WTC11 (cell line): Measurements from ENCODE around the gene CYP24A1. TPM values are rescaled to one million over a fixed set of nuclear protein-coding genes. Genes with fewer than 3 reads are reported as not detected.

Experiments
- ATAC-seq: fragments of 200-7000 bp; cut with Tn5 transposase; 2 replicates; pipeline ENCODE4 v1.10.0; 2021; ENCODE audit warnings: mild to moderate bottlenecking, moderate library complexity
- CTCF ChIA-PET: fragments of 300-600 bp; sonication (Branson Sonifier 250); formaldehyde crosslinking; loops from one replicate; lab custom pipeline; 2021; ENCODE audit warnings: antibody characterized with exemption; lab: Charles Lee
- POLR2A ChIA-PET: fragments of 350-600 bp; sonication (Branson Sonifier 250); formaldehyde crosslinking; loops from one replicate; lab custom pipeline; 2021; ENCODE audit warnings: antibody characterized with exemption; lab: Charles Lee
- DNase-seq: peaks from one replicate; pipeline ENCODE4 v3.0.0; 2021; ENCODE audit warnings: low spot score
- H3K27ac Mint-ChIP-seq: 2 replicates; pipeline ENCODE4 v1.8.0; 2021; ENCODE audit warnings: mixed read lengths
- H3K27me3 Mint-ChIP-seq: 2 replicates; pipeline ENCODE4 v1.8.0; 2021; ENCODE audit warnings: low read depth, mild to moderate bottlenecking, moderate library complexity, mixed read lengths
- H3K36me3 Mint-ChIP-seq: 2 replicates; pipeline ENCODE4 v1.8.0; 2021; ENCODE audit warnings: mixed read lengths
- H3K4me1 Mint-ChIP-seq: 2 replicates; pipeline ENCODE4 v1.8.0; 2022; ENCODE audit warnings: mixed read lengths
- H3K4me3 Mint-ChIP-seq: 2 replicates; pipeline ENCODE4 v1.8.0; 2021; ENCODE audit warnings: mild to moderate bottlenecking, moderate library complexity, mixed read lengths
- H3K9me3 Mint-ChIP-seq: 2 replicates; pipeline ENCODE4 v1.8.0; 2021; ENCODE audit warnings: mixed read lengths
- CBFB ChIP-seq: sonication (generic); formaldehyde crosslinking; IDR thresholded peaks from 2 replicates; pipeline ENCODE4 v1.8.1; 2022; ENCODE audit warnings: mild to moderate bottlenecking, low read depth, missing genetic modification reagents
- E2F4 ChIP-seq: sonication (generic); formaldehyde crosslinking; IDR thresholded peaks from 2 replicates; pipeline ENCODE4 v1.8.1; 2022; ENCODE audit warnings: low read depth, mild to moderate bottlenecking, moderate library complexity, missing genetic modification reagents, borderline replicate concordance
- GABPB1 ChIP-seq: sonication (generic); formaldehyde crosslinking; IDR thresholded peaks from 2 replicates; pipeline ENCODE4 v1.8.1; 2023; ENCODE audit warnings: mild to moderate bottlenecking, missing genetic modification reagents
- GTF2I ChIP-seq: fragments of 250-450 bp; sonication (Bioruptor Pico); conservative IDR thresholded peaks from 2 replicates; pipeline ENCODE4 v1.4.0; 2021; ENCODE audit warnings: mild to moderate bottlenecking
- HMGA2 ChIP-seq: fragments of 250-450 bp; sonication (Bioruptor Pico); IDR thresholded peaks from 2 replicates; pipeline ENCODE4 v1.4.0; 2021; ENCODE audit warnings: mild to moderate bottlenecking, moderate library complexity
- JAZF1 ChIP-seq: fragments of 250-450 bp; sonication (Bioruptor Pico); IDR thresholded peaks from 2 replicates; pipeline ENCODE4 v1.9.0; 2021; ENCODE audit warnings: moderate library complexity, mild to moderate bottlenecking, inconsistent platforms
- MXD4 ChIP-seq: fragments of 250-450 bp; sonication (Bioruptor Pico); IDR thresholded peaks from 2 replicates; pipeline ENCODE4 v1.8.0; 2021; ENCODE audit warnings: mild to moderate bottlenecking, moderate library complexity, borderline replicate concordance
- MYBL2 ChIP-seq: sonication (generic); formaldehyde crosslinking; IDR thresholded peaks from 2 replicates; pipeline ENCODE4 v1.8.1; 2023; ENCODE audit warnings: mild to moderate bottlenecking, moderate library complexity, missing genetic modification reagents
- PREB ChIP-seq: sonication (generic); formaldehyde crosslinking; IDR thresholded peaks from 2 replicates; pipeline ENCODE4 v1.8.1; 2022; ENCODE audit warnings: mild to moderate bottlenecking, missing genetic modification reagents, moderate library complexity, borderline replicate concordance
- ZBTB43 ChIP-seq: sonication (generic); formaldehyde crosslinking; IDR thresholded peaks from 2 replicates; pipeline ENCODE4 v1.8.1; 2023; ENCODE audit warnings: mild to moderate bottlenecking, missing genetic modification reagents
- ZNF396 ChIP-seq: fragments of 250-450 bp; sonication (Bioruptor Pico); IDR thresholded peaks from 2 replicates; pipeline ENCODE4 v1.8.0; 2021; ENCODE audit warnings: mild to moderate bottlenecking, moderate library complexity, borderline replicate concordance
- total RNA-seq: library from RNA; stranded (reverse); gene quantifications from 3 replicates; pipeline ENCODE4 v1.2.3, GENCODE V29; 2021

CYP24A1 gene
- total RNA-seq, 1 experiment from 2014 or later: not detected

- no peak for TF ChIP-seq PREB (CRISPR knock-in tag)
These were observed 34.6 kb downstream of the CYP24A1 start (continued) for GRCh38 chr20:54139188-54139587.

GRCh38 chr20:54138427-54138826, 35.4 kb downstream of the CYP24A1 start:
- Mint-ChIP-seq H3K9me3 (peaks cover 16% of the 10 kb centered on the region), H3K27me3 (no peaks in the 10 kb centered on the region), H3K27ac (no peak overlapping the region), H3K4me1 (no peaks in the 10 kb centered on the region), H3K4me3 (no peak overlapping the region), H3K36me3 (no peaks in the 10 kb centered on the region)
- no peak for TF ChIP-seq MYBL2 (CRISPR knock-in tag)
- DNase-seq: no peak
- ChIA-PET CTCF (no interaction called here), POLR2A (no interaction called here)
- ATAC-seq: no peak

- TF ChIP-seq MYBL2 (CRISPR knock-in tag): no peak
- no peak for TF ChIP-seq ZNF396
- TF ChIP-seq HMGA2 (CRISPR knock-in tag): no peak
- Mint-ChIP-seq H3K4me1 (0 out of 2 replicates have a peak, but pooled peaks cover 1% of the 10 kb centered on the region), H3K36me3 (no peaks in the 10 kb centered on the region), H3K27ac (no peak overlapping the region), H3K9me3 (peaks cover 12% of the 10 kb centered on the region), H3K27me3 (no peaks in the 10 kb centered on the region), H3K4me3 (no peak overlapping the region)
- POLR2A ChIA-PET: interaction anchor here (0.6 kb wide), 1 partner anchor 8 kb away, joined by 3 read pairs; no protein-coding TSS in a partner anchor
- CTCF ChIA-PET: no interaction called here
- DNase-seq (no peak), ATAC-seq (no peak)
These were observed 36.7 kb downstream of the CYP24A1 start for GRCh38 chr20:54137115-54137514.

GRCh38 chr20:54134445-54135220, 39.2 kb downstream of the CYP24A1 start:
- H3K4me1 Mint-ChIP-seq: 0 out of 2 replicates have a peak, but pooled peaks cover 4% of the 10 kb centered on the region
- no peaks in the 10 kb centered on the region for H3K27me3 Mint-ChIP-seq
- ChIA-PET CTCF (no interaction called here), POLR2A (no interaction called here)
- ATAC-seq (no peak), DNase-seq (no peak)
- H3K36me3 Mint-ChIP-seq: no peaks in the 10 kb centered on the region
- no peak overlapping the region for H3K4me3 Mint-ChIP-seq
- TF ChIP-seq E2F4 (CRISPR knock-in tag) (no peak), CBFB (no peak), GTF2I (no peak), ZBTB43 (CRISPR knock-in tag) (no peak)
- peaks cover 7% of the 10 kb centered on the region for H3K9me3 Mint-ChIP-seq
- no peak overlapping the region for H3K27ac Mint-ChIP-seq

- ChIA-PET CTCF (interaction anchor here (0.7 kb wide), 1 partner anchor 31 kb away, joined by 3 read pairs; no protein-coding TSS in a partner anchor), POLR2A (no interaction called here)
- H3K27me3 Mint-ChIP-seq: no peaks in the 10 kb centered on the region
- TF ChIP-seq GABPB1 (0 out of 2 replicates have a peak, but pooled peaks have one; percentile 57), MXD4 (no peak), JAZF1 (CRISPR knock-in tag) (no peak)
- H3K4me1 Mint-ChIP-seq: 0 out of 2 replicates have a peak, but pooled peaks cover 4% of the 10 kb centered on the region
- DNase-seq (no peak), ATAC-seq (no peak)
- H3K27ac Mint-ChIP-seq: no peak overlapping the region
- no peaks in the 10 kb centered on the region for H3K36me3 Mint-ChIP-seq
- peaks cover 12% of the 10 kb centered on the region for H3K9me3 Mint-ChIP-seq
- no peak overlapping the region for H3K4me3 Mint-ChIP-seq
These were observed 40.1 kb downstream of the CYP24A1 start for GRCh38 chr20:54133434-54134427.
